HepG2 (cell line): Measurements from ENCODE around the gene RAPH1. TPM values are rescaled to one million over a fixed set of nuclear protein-coding genes. Genes with fewer than 3 reads are reported as not detected.
A peak's percentile ranks its signal among the peaks of the same experiment; 100 is the strongest.

Experiments
- ARID2 ChIP-seq: sonication (generic); formaldehyde crosslinking; IDR thresholded peaks from 2 replicates; pipeline ENCODE4 v1.8.1; 2022; ENCODE audit warnings: mild to moderate bottlenecking, missing genetic modification reagents, borderline replicate concordance
- ATAD3A ChIP-seq: sonication (generic); formaldehyde crosslinking; IDR thresholded peaks from 2 replicates; pipeline ENCODE4 v1.4.0; 2020; ENCODE audit warnings: missing genetic modification reagents
- ATF1 ChIP-seq: IDR thresholded peaks from 2 replicates; pipeline ENCODE4 v1.6.1; 2016; ENCODE audit warnings: mild to moderate bottlenecking, control low read depth
- ATF7 ChIP-seq, 2 experiments: fragments of 450-650 bp in 1 of 2; sonication (generic) in 1 of 2; formaldehyde crosslinking in 1 of 2; IDR thresholded peaks; 2 replicates each; pipeline versions ENCODE4 v1.4.0 to v1.6.1; 2016 to 2020; ENCODE audit warnings: antibody characterized with exemption in 1 of 2, mild to moderate bottlenecking in 1 of 2, missing genetic modification reagents in 1 of 2
- CBX5 ChIP-seq: sonication (generic); formaldehyde crosslinking; IDR thresholded peaks from 2 replicates; pipeline ENCODE4 v1.4.0; 2020; ENCODE audit warnings: missing genetic modification reagents, borderline replicate concordance
- FOSL1 ChIP-seq: sonication (generic); formaldehyde crosslinking; IDR thresholded peaks from 2 replicates; pipeline ENCODE4 v1.9.0; 2021; ENCODE audit warnings: missing genetic modification reagents, borderline replicate concordance
- FOXA1 ChIP-seq, 2 experiments: fragments of 450-650 bp in 1 of 2; sonication (generic) in 1 of 2; formaldehyde crosslinking in 1 of 2; IDR thresholded peaks; 2 replicates each; pipeline versions ENCODE4 v1.4.0 to v1.6.1; 2016 to 2020; ENCODE audit warnings: missing genetic modification reagents in 1 of 2
- NAIF1 ChIP-seq: sonication (generic); formaldehyde crosslinking; IDR thresholded peaks from 2 replicates; pipeline ENCODE4 v1.5.0; 2020; ENCODE audit warnings: mild to moderate bottlenecking, missing genetic modification reagents, borderline replicate concordance
- NCOA1 ChIP-seq: sonication (generic); formaldehyde crosslinking; IDR thresholded peaks from 2 replicates; pipeline ENCODE4 v1.9.0; 2021; ENCODE audit warnings: missing genetic modification reagents
- RFX5 ChIP-seq: IDR thresholded peaks from 2 replicates; pipeline ENCODE4 v1.6.1; 2011; ENCODE audit warnings: low read depth, low read length, improper control_type of control experiment
- SALL1 ChIP-seq: sonication (generic); formaldehyde crosslinking; IDR thresholded peaks from 2 replicates; pipeline ENCODE4 v1.8.0; 2022; ENCODE audit warnings: mild to moderate bottlenecking, missing genetic modification reagents
- ZKSCAN5 ChIP-seq: sonication (generic); formaldehyde crosslinking; IDR thresholded peaks from 2 replicates; pipeline ENCODE4 v1.5.1; 2020; ENCODE audit warnings: mild to moderate bottlenecking, missing genetic modification reagents
- ZNF335 ChIP-seq: sonication (generic); formaldehyde crosslinking; IDR thresholded peaks from 2 replicates; pipeline ENCODE4 v1.4.0; 2020; ENCODE audit warnings: missing genetic modification reagents
- ZNF577 ChIP-seq: sonication (generic); formaldehyde crosslinking; IDR thresholded peaks from 2 replicates; pipeline ENCODE4 v1.4.0; 2020; ENCODE audit warnings: mild to moderate bottlenecking, low read depth, missing genetic modification reagents, borderline replicate concordance
- ZNF781 ChIP-seq: sonication (generic); formaldehyde crosslinking; IDR thresholded peaks from 2 replicates; pipeline ENCODE4 v1.5.1; 2020; ENCODE audit warnings: borderline replicate concordance, mild to moderate bottlenecking, missing genetic modification reagents; ENCODE audit errors: not compliant biosample characterization
- polyA plus RNA-seq, 8 experiments: library from polyadenylated mRNA; depleted of rRNA in 3 of 8; stranded (reverse) in 7 of 8; unstranded in 1 of 8; fragments of >200 nt; fragmentation: Illumina TruSeq in 4 of 8; extraction: Trizol in 4 of 8; gene quantifications; 2 replicates each; pipeline versions ENCODE4 v1.2.1 to v1.2.3, GENCODE V29; 2011 to 2016; ENCODE audit warnings: low read depth in 4 of 8, missing spikeins in 1 of 8, mixed read lengths in 1 of 8; ENCODE audit not compliant: insufficient read depth in 1 of 8
- total RNA-seq, 5 experiments: library from RNA; depleted of rRNA; stranded (reverse); fragments of >200 nt; fragmentation: Illumina TruSeq; extraction: Trizol; gene quantifications; 2 replicates each; pipeline ENCODE4 v1.2.3, GENCODE V29; 2016; ENCODE audit warnings: low read depth in 1 of 5
- TF ChIP-seq, protein P1 (sequence below): sonication (generic); formaldehyde crosslinking; conservative IDR thresholded peaks from 2 replicates; pipeline ENCODE4 v1.4.0; 2020; ENCODE audit warnings: missing genetic modification reagents
- TF ChIP-seq, protein P2 (sequence below): sonication (generic); formaldehyde crosslinking; conservative IDR thresholded peaks from 2 replicates; pipeline ENCODE4 v1.4.0; 2020; ENCODE audit warnings: missing genetic modification reagents
- TF ChIP-seq, protein P3 (sequence below): conservative IDR thresholded peaks from 2 replicates; pipeline ENCODE4 v1.6.1; 2018; ENCODE audit warnings: missing genetic modification reagents
- TF ChIP-seq, protein P4 (sequence below): sonication (generic); formaldehyde crosslinking; IDR thresholded peaks from 2 replicates; pipeline ENCODE4 v1.4.0; 2020; ENCODE audit warnings: mild to moderate bottlenecking, missing genetic modification reagents

Gene RAPH1
- total and polyA plus RNA-seq, 2 of the 13 experiments (the other 11 are each of a cell fraction or from before 2014, with no cell fraction given) = 5.3 to 6.7 TPM

DNA sequence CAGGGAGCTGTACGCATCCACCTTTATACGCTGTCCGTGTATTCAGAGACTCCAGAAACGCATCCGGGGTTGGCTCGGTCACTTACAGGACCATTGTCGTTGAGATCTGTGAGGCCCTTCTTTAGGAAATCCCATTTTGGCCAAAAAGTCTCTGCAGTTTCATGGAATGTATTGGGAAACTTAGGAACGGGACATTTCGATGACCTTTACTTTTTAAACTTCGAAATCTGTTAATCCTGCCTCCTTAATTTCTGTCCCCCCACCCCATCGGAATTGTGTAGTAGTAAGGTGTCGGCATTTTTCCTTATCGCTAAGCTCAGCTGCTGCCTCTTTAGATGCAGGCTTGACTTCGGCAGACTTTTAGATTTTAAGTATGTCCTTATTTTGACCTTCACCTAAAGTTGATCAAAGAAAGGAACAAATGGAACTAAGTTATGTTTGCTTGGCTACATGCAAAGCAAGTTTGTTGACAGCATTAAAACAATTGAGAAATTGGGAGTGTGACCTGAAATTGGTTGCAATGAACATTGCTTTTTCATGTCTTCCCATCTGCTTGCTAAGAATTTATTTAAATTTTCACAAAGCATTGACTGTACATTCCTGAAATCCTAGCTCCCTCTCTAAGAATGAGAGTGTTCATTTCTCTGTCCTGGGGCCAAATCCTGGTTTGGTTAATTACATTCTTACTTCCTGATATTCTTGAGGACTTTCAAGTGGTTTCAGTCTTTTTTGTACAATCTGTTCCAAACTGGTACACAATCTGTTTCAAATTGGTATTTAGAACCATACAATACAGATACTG is 884 bp upstream of the RAPH1 start (continued):
- TF ChIP-seq ARID2 (CRISPR knock-in tag) (no peak), NAIF1 (peak; percentile 94), ATF1 (CRISPR knock-in tag) (peak; percentile 35; the same call in 1 of the 2 replicates), NCOA1 (no peak), FOSL1 (CRISPR knock-in tag) (no peak), ZNF781 (CRISPR knock-in tag) (no peak), CBX5 (no peak), ATAD3A (CRISPR knock-in tag) (no peak), ATF7 (IDR thresholded peaks at IDR 0.05) (no peak), ATF7 (CRISPR knock-in tag; IDR thresholded peaks at IDR 0.05) (no peak), ZNF335 (CRISPR knock-in tag) (peak; percentile 73; the same call in 1 of the 2 replicates), SALL1 (CRISPR knock-in tag) (no peak), FOXA1 (IDR thresholded peaks at IDR 0.05) (no peak), FOXA1 (CRISPR knock-in tag; IDR thresholded peaks at IDR 0.05) (0 out of 2 replicates have a peak, but pooled peaks have one; percentile 7), ZNF577 (CRISPR knock-in tag) (no peak), RFX5 (no peak), ZKSCAN5 (no peak)
- TF ChIP-seq, protein P1, sequence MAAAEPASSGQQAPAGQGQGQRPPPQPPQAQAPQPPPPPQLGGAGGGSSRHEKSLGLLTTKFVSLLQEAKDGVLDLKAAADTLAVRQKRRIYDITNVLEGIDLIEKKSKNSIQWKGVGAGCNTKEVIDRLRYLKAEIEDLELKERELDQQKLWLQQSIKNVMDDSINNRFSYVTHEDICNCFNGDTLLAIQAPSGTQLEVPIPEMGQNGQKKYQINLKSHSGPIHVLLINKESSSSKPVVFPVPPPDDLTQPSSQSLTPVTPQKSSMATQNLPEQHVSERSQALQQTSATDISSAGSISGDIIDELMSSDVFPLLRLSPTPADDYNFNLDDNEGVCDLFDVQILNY (CRISPR knock-in tag) = no peak
- TF ChIP-seq, protein P2, sequence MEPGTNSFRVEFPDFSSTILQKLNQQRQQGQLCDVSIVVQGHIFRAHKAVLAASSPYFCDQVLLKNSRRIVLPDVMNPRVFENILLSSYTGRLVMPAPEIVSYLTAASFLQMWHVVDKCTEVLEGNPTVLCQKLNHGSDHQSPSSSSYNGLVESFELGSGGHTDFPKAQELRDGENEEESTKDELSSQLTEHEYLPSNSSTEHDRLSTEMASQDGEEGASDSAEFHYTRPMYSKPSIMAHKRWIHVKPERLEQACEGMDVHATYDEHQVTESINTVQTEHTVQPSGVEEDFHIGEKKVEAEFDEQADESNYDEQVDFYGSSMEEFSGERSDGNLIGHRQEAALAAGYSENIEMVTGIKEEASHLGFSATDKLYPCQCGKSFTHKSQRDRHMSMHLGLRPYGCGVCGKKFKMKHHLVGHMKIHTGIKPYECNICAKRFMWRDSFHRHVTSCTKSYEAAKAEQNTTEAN (CRISPR knock-in tag) = no peak
- TF ChIP-seq, protein P3, sequence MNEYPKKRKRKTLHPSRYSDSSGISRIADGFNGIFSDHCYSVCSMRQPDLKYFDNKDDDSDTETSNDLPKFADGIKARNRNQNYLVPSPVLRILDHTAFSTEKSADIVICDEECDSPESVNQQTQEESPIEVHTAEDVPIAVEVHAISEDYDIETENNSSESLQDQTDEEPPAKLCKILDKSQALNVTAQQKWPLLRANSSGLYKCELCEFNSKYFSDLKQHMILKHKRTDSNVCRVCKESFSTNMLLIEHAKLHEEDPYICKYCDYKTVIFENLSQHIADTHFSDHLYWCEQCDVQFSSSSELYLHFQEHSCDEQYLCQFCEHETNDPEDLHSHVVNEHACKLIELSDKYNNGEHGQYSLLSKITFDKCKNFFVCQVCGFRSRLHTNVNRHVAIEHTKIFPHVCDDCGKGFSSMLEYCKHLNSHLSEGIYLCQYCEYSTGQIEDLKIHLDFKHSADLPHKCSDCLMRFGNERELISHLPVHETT (CRISPR knock-in tag) = no peak
- TF ChIP-seq, protein P4, sequence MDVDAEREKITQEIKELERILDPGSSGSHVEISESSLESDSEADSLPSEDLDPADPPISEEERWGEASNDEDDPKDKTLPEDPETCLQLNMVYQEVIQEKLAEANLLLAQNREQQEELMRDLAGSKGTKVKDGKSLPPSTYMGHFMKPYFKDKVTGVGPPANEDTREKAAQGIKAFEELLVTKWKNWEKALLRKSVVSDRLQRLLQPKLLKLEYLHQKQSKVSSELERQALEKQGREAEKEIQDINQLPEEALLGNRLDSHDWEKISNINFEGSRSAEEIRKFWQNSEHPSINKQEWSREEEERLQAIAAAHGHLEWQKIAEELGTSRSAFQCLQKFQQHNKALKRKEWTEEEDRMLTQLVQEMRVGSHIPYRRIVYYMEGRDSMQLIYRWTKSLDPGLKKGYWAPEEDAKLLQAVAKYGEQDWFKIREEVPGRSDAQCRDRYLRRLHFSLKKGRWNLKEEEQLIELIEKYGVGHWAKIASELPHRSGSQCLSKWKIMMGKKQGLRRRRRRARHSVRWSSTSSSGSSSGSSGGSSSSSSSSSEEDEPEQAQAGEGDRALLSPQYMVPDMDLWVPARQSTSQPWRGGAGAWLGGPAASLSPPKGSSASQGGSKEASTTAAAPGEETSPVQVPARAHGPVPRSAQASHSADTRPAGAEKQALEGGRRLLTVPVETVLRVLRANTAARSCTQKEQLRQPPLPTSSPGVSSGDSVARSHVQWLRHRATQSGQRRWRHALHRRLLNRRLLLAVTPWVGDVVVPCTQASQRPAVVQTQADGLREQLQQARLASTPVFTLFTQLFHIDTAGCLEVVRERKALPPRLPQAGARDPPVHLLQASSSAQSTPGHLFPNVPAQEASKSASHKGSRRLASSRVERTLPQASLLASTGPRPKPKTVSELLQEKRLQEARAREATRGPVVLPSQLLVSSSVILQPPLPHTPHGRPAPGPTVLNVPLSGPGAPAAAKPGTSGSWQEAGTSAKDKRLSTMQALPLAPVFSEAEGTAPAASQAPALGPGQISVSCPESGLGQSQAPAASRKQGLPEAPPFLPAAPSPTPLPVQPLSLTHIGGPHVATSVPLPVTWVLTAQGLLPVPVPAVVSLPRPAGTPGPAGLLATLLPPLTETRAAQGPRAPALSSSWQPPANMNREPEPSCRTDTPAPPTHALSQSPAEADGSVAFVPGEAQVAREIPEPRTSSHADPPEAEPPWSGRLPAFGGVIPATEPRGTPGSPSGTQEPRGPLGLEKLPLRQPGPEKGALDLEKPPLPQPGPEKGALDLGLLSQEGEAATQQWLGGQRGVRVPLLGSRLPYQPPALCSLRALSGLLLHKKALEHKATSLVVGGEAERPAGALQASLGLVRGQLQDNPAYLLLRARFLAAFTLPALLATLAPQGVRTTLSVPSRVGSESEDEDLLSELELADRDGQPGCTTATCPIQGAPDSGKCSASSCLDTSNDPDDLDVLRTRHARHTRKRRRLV (CRISPR knock-in tag) = no peak
